Renal cortical epithelial cell (primary cell): ENCODE data around the gene SORBS2. TPM values are rescaled to one million over a fixed set of nuclear protein-coding genes. Genes with fewer than 3 reads are reported as not detected.

Experiments
- DNase-seq: peaks from one replicate; pipeline ENCODE4 v3.0.0-alpha.2; 2011; ENCODE audit warnings: low read depth
- total RNA-seq: library from RNA; depleted of rRNA; stranded (reverse); fragments of >200 nt; gene quantifications from 2 replicates; pipeline ENCODE4 v1.2.3, GENCODE V29; 2014

Gene SORBS2
- total RNA-seq, 1 donor from 2014 or later: 45.1 TPM

GRCh38 chr4:185800266-185800945 is 11.6 kb downstream of the SORBS2 start:
- DNase-seq: no peak

GRCh38 chr4:185799442-185799841 is 12.6 kb downstream of the SORBS2 start:
- no peak for DNase-seq

GRCh38 chr4:185797596-185798338 is 14.2 kb downstream of the SORBS2 start:
- DNase-seq: no peak

- no peak for DNase-seq
Measured at GRCh38 chr4:185797018-185797417, 15.0 kb downstream of the SORBS2 start.

- no peak for DNase-seq
Measured at GRCh38 chr4:185796176-185796575, 15.8 kb downstream of the SORBS2 start.

- DNase-seq: no peak
Measured at GRCh38 chr4:185794637-185795036, 17.4 kb downstream of the SORBS2 start.

- DNase-seq: no peak
Measured at GRCh38 chr4:185793716-185794115, 18.3 kb downstream of the SORBS2 start.

- DNase-seq: no peak
Measured at GRCh38 chr4:185793116-185793485, 18.9 kb downstream of the SORBS2 start.

- peak; percentile 92 for DNase-seq
Measured at GRCh38 chr4:185792384-185793115, 19.4 kb downstream of the SORBS2 start.

GRCh38 chr4:185787926-185788679 is 23.9 kb downstream of the SORBS2 start:
- no peak for DNase-seq

- no peak for DNase-seq
Measured at GRCh38 chr4:185786422-185786821, 25.6 kb downstream of the SORBS2 start.

- no peak for DNase-seq
Measured at GRCh38 chr4:185783574-185783973, 28.4 kb downstream of the SORBS2 start.

- peak; percentile 62 for DNase-seq
Measured at GRCh38 chr4:185782523-185782922, 29.5 kb downstream of the SORBS2 start.

GRCh38 chr4:185781555-185782215 is 30.3 kb downstream of the SORBS2 start:
- DNase-seq: peak; percentile 54

GRCh38 chr4:185780472-185780871 is 31.5 kb downstream of the SORBS2 start:
- DNase-seq: no peak

GRCh38 chr4:185779517-185779916 is 32.5 kb downstream of the SORBS2 start:
- DNase-seq: no peak

- DNase-seq: no peak
Measured at GRCh38 chr4:185778307-185778706, 33.7 kb downstream of the SORBS2 start.

GRCh38 chr4:185775792-185776555 is 36.0 kb downstream of the SORBS2 start:
- DNase-seq: no peak

- DNase-seq: peak; percentile 81
Measured at GRCh38 chr4:185774845-185775680, 36.9 kb downstream of the SORBS2 start.
